Spinal cord (tissue), 10 donors: ENCODE measurements around the gene COG1. TPM values are rescaled to one million over a fixed set of nuclear protein-coding genes. Genes with fewer than 3 reads are reported as not detected.

Experiments
- DNase-seq, 6 donors: peaks; one replicate each; pipeline versions ENCODE4 v3.0.0 to v3.0.0-alpha.2; 2013 to 2015; ENCODE audit warnings: low spot score in 6 of 6, low read depth in 4 of 6
- H3K27ac ChIP-seq: one replicate; pipeline ENCODE4 v1.5.1; 2013; ENCODE audit warnings: low read depth, low read length, control low read depth
- H3K27me3 ChIP-seq: one replicate; pipeline ENCODE4 v1.6.1; 2013; ENCODE audit warnings: low read length; ENCODE audit not compliant: control insufficient read depth, insufficient read depth
- H3K36me3 ChIP-seq: one replicate; pipeline ENCODE4 v1.6.1; 2013; ENCODE audit warnings: low read length; ENCODE audit not compliant: control insufficient read depth, insufficient read depth
- H3K4me1 ChIP-seq: one replicate; pipeline ENCODE4 v1.6.1; 2013; ENCODE audit warnings: low read length; ENCODE audit not compliant: control insufficient read depth, insufficient read depth
- H3K4me3 ChIP-seq: one replicate; pipeline ENCODE4 v1.5.1; 2013; ENCODE audit warnings: low read depth, low read length, control low read depth
- H3K9me3 ChIP-seq: one replicate; pipeline ENCODE4 v1.6.1; 2013; ENCODE audit warnings: low read length; ENCODE audit not compliant: control insufficient read depth, insufficient read depth
- WGBS: methylation state at CpG from one replicate; pipeline ENCODE4 v1.1.5; 2013; ENCODE audit warnings: missing lambda C conversion rate; ENCODE audit not compliant: insufficient coverage; 5-methylcytosine and 5-hydroxymethylcytosine counted together
- polyA plus RNA-seq, 2 donors: library from polyadenylated mRNA; unstranded; fragments of 120-200 nt; gene quantifications; one replicate each; pipeline ENCODE4 v1.2.1, GENCODE V29; 2013; ENCODE audit not compliant: insufficient read length in 2 of 2
- total RNA-seq, 2 donors: library from RNA; depleted of rRNA in 1 of 2; stranded (reverse); fragments of 120-200 nt in 1 of 2; fragments of >200 nt in 1 of 2; gene quantifications; one replicate each; pipeline versions ENCODE4 v1.2.3 to v1.2.4, GENCODE V29; 2013 to 2014
- donor health status: healthy.

The COG1 gene
- total and polyA plus RNA-seq, 4 donors, result 18.7 to 64.7 (median 45.6) TPM

DNA sequence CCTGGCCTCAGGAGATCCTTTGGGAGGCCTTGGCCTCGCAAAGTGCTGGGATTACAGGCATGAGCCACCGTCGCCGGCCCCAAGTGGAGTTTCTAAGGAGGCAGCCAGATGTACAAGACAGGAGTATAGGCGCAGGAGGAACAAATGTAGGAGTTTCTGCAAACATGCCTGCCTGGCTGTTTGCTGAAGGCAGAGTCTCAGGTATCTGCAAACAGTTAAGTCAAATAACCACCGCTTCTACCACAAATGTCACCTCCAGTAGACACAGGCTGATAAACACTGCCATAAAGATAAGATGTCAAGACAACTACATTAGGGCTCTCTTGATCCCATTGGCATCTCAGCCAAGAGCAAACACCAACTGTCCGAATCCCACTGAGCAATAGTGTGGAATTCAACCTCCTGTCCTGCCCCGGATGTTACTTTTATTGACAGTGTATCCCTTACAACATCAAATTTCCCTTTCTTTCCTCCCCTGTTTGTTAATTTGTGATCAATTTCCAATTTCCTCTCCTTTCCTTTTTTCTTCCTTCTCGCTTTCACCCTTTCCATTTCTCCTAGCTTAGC, 5.6 kb upstream of the COG1 start:
- H3K27me3 ChIP-seq, result no peaks in the 10 kb centered on the region
- 91% methylated on average over 7 of the region's 9 CpGs for WGBS

DNA sequence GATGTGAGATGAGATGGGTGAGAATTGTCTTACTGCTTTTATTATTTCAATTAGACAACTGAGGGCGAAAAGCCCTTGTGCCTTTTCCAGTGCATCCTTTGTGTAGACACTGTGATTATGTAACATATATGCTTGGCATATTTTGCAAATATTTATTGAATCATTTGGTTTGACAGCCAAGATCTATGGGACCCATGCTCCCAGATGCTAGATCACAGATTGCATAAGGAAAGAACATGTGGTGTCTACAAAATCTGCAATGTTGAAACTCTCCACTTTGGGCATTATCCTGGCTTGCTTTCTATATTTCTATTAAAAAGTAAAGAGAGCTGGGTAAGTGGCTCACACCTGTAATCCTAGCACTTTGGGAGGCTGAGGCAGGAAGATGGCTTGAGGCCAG, 4.8 kb upstream of the COG1 start:
- DNase-seq, result no peak
- H3K27me3 ChIP-seq, result no peaks in the 10 kb centered on the region
- H3K4me3 ChIP-seq, result no peak overlapping the region
- H3K36me3 ChIP-seq, result no peaks in the 10 kb centered on the region
- no peak overlapping the region for H3K27ac ChIP-seq
- peaks cover 10% of the 10 kb centered on the region for H3K4me1 ChIP-seq
- H3K9me3 ChIP-seq, result no peaks in the 10 kb centered on the region
- WGBS, result no CpG with 5 or more reads among the region's 1 CpG

More for the DNA sequence above, 5.6 kb upstream of the COG1 start:
- Histone ChIP-seq H3K9me3 (no peaks in the 10 kb centered on the region), H3K27ac (no peak overlapping the region), H3K4me1 (peaks cover 10% of the 10 kb centered on the region), H3K36me3 (no peaks in the 10 kb centered on the region), H3K4me3 (no peak overlapping the region)
- DNase-seq, result no peak

GRCh38 chr17:73189417-73190099, 3.3 kb upstream of the COG1 start:
- Histone ChIP-seq H3K9me3 (no peaks in the 10 kb centered on the region), H3K27ac (no peak overlapping the region), H3K4me3 (no peak overlapping the region), H3K36me3 (peaks cover 1% of the 10 kb centered on the region), H3K4me1 (peaks cover 19% of the 10 kb centered on the region), H3K27me3 (no peaks in the 10 kb centered on the region)
- WGBS, result 77% methylated on average over 4 of the region's 6 CpGs
- DNase-seq, result peak in 3 of 6 donors; percentile 48 to 92 (median 76)

DNA sequence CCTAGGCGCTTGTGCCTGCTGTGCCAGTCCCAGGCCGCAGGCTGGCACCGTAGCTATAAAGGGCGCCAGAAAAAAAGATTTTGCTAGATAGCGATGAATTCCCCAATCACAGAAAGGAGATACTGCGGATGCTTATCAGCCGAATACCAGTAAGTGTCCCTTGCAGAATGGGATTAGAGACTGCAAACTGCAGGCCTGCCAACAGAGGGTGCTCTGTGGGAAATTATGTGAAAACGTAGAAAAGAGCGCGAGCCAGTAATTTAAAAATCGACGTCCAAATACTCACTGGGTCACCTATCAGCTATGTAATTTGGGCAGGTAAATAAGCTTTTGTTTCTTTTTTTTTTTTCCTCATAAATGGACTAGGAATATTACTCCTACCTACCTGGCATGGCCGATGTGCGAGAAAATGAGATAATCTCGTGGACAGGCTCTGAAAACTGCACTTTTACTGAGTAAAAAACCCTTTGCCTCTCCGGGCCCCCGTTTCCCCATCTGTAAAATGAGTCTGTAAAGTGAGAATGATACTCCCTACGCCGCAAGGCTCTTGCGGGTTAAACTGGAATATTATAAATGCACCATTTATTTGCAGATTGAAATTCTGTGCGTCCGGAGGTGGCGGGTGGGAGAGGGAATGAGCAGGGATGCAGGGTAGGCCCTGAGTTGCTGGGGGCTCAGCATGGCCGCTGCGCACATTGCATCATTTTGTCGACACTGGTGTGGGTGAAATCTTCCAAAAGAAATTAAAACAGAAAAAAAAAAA, 1.2 kb upstream of the COG1 start:
- Histone ChIP-seq H3K9me3 (no peaks in the 10 kb centered on the region), H3K27ac (peak overlapping the region; percentile 88), H3K36me3 (peaks cover 6% of the 10 kb centered on the region), H3K27me3 (no peaks in the 10 kb centered on the region), H3K4me3 (peak overlapping the region; percentile 87), H3K4me1 (peaks cover 23% of the 10 kb centered on the region)
- DNase-seq, result peak; percentile 26 to 91 (median 50)
- 11% methylated on average over 9 of the region's 26 CpGs for WGBS

DNA sequence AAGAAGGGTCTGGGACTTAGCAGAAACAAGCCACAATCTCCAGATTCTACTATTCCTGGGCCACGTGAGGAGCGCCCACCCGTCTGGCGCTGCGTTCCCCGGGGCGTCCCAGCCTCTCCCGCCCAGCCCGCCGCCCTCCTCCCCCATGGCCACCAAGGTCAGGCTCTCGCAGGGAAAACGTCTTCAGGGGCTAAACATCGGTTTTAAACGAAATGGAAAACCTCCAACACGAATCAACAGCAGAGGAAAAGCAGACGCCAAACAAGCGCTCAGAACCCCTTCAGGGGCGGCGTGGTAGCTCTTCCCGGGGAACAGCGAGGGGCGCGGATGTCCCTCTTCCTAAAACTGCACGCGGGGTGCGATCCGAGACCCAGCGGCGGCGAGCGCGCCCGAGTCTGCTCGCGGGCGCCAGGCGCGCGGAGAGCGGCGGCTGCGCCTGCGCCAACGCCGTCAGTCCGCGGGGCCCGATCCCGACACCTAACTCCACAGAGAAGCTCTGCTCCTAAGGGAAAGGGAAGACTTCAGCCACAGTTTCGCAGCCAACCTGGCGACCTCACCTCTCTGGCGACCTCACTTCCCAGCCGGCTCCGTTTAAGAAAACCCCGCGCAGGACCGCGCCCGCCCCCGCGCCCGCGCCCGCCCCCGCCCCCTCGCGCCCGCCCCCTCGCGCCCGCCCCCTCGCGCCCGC, 505 bp upstream of the COG1 start:
- DNase-seq, result peak; percentile 43 to 90 (median 69)
- no peaks in the 10 kb centered on the region for H3K9me3 ChIP-seq
- WGBS, result 0% methylated on average over 51 of the region's 74 CpGs

DNA sequence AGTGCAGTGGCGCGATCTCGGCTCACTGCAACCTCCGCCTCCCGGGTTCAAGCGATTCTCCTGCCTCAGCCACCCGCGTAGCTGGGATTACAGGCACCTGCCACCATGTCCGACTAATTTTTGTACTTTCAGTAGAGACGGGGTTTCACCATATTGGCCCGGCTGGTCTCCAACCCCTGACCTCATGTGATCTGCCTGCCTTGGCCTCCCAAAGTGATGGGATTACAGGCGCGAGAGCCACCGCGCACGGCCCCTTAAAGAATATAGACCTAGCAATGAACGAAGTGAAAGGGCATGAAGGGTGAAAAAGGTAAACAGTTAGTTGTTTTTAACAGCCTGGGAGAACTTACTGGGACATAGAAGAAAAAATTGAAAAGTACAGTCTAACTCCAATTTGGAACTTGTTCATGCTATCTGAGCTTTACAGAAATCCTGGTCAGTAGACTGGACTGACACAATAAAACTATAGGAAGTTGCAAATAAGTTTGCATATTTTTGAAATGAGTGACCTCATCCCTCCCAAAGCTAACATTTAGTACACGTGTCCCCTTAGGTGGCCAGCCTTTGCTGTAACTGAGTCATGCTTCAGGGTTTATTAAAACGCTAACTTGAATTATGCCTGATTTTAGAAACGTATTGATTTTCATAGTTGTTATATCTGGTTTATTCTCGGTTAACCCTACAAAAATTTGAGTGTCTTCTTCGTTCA, 1.8 kb downstream of the COG1 start:
- Histone ChIP-seq H3K36me3 (peaks cover 36% of the 10 kb centered on the region), H3K27me3 (no peaks in the 10 kb centered on the region), H3K27ac (no peak overlapping the region), H3K4me1 (peaks cover 21% of the 10 kb centered on the region), H3K9me3 (no peaks in the 10 kb centered on the region), H3K4me3 (no peak overlapping the region)
- DNase-seq, result no peak
- WGBS, result 91% methylated on average over 14 of the region's 22 CpGs

More for the DNA sequence above, 505 bp upstream of the COG1 start:
- Histone ChIP-seq H3K4me1 (peaks cover 24% of the 10 kb centered on the region), H3K4me3 (peak overlapping the region; percentile 87), H3K27ac (peak overlapping the region; percentile 88), H3K36me3 (peaks cover 13% of the 10 kb centered on the region), H3K27me3 (no peaks in the 10 kb centered on the region)

GRCh38 chr17:73196500-73196899, 3.6 kb downstream of the COG1 start:
- Histone ChIP-seq H3K4me3 (no peak overlapping the region), H3K27me3 (no peaks in the 10 kb centered on the region), H3K4me1 (peaks cover 18% of the 10 kb centered on the region), H3K27ac (no peak overlapping the region), H3K36me3 (peaks cover 51% of the 10 kb centered on the region), H3K9me3 (no peaks in the 10 kb centered on the region)
- peak in 2 of 6 donors; percentile 40 to 55 for DNase-seq
- WGBS, result 54% methylated on average over 13 of the region's 13 CpGs

GRCh38 chr17:73197161-73197560, 4.3 kb downstream of the COG1 start:
- peaks cover 58% of the 10 kb centered on the region for H3K36me3 ChIP-seq
- H3K9me3 ChIP-seq, result no peaks in the 10 kb centered on the region
- H3K27me3 ChIP-seq, result no peaks in the 10 kb centered on the region
- no peak for DNase-seq
- H3K4me1 ChIP-seq, result peaks cover 14% of the 10 kb centered on the region
- no peak overlapping the region for H3K27ac ChIP-seq
- no peak overlapping the region for H3K4me3 ChIP-seq
- WGBS, result 93% methylated on average over 5 of the region's 5 CpGs
